GM23338 (cell line): ENCODE measurements around the gene CFAP410. TPM values are rescaled to one million over a fixed set of nuclear protein-coding genes. Genes with fewer than 3 reads are reported as not detected.

Source experiments
- ATAC-seq: fragments of 200-7000 bp; cut with Tn5 transposase; 3 replicates; pipeline ENCODE4 v1.9.1; 2020
- DNase-seq: peaks from one replicate; pipeline ENCODE4 v3.0.0-alpha.2; 2015; ENCODE audit warnings: low spot score
- H2AFZ ChIP-seq: fragments of 200-600 bp; sonication (generic); 2 replicates; pipeline ENCODE4 v1.8.0; 2016; ENCODE audit warnings: antibody characterized with exemption, mild to moderate bottlenecking, moderate library complexity
- H3F3A ChIP-seq: fragments of 200-600 bp; sonication (generic); replicated peaks from 2 replicates; pipeline ENCODE4 v1.8.0; 2017; ENCODE audit warnings: antibody characterized with exemption, mixed run types, low read depth
- H3K27ac ChIP-seq: fragments of 200-600 bp; sonication (generic); 2 replicates; pipeline ENCODE4 v1.6.1; 2016; ENCODE audit warnings: low read depth
- H3K27me3 ChIP-seq: fragments of 200-600 bp; sonication (generic); 2 replicates; pipeline ENCODE4 v1.8.0; 2016; ENCODE audit warnings: mild to moderate bottlenecking, mixed run types, moderate library complexity; ENCODE audit not compliant: insufficient read depth
- H3K36me3 ChIP-seq: fragments of 200-600 bp; sonication (generic); 2 replicates; pipeline ENCODE4 v1.8.0; 2016; ENCODE audit warnings: mild to moderate bottlenecking; ENCODE audit not compliant: insufficient read depth
- H3K4me1 ChIP-seq: fragments of 200-600 bp; sonication (generic); 2 replicates; pipeline ENCODE4 v1.8.0; 2016; ENCODE audit warnings: mild to moderate bottlenecking, moderate library complexity; ENCODE audit not compliant: insufficient read depth
- H3K4me2 ChIP-seq: fragments of 200-600 bp; sonication (generic); 2 replicates; pipeline ENCODE4 v1.7.1; 2017; ENCODE audit warnings: mixed run types
- H3K4me3 ChIP-seq: fragments of 200-600 bp; sonication (generic); 2 replicates; pipeline ENCODE4 v1.6.1; 2016; ENCODE audit warnings: mixed run types
- H3K79me2 ChIP-seq: fragments of 200-600 bp; sonication (generic); replicated peaks from 2 replicates; pipeline ENCODE4 v1.8.0; 2017; ENCODE audit warnings: mild to moderate bottlenecking; ENCODE audit not compliant: insufficient read depth
- H3K9me2 ChIP-seq: fragments of 200-600 bp; sonication (generic); 2 replicates; pipeline ENCODE4 v1.8.0; 2017; ENCODE audit not compliant: insufficient read depth
- H4K20me1 ChIP-seq: fragments of 200-600 bp; sonication (generic); replicated peaks from 2 replicates; pipeline ENCODE4 v1.8.0; 2017; ENCODE audit warnings: mild to moderate bottlenecking; ENCODE audit not compliant: insufficient read depth
- H3K27ac Mint-ChIP-seq: 2 replicates; pipeline ENCODE4 v1.8.0; 2020; ENCODE audit warnings: inconsistent platforms, mild to moderate bottlenecking, moderate library complexity, mixed read lengths
- H3K27me3 Mint-ChIP-seq: 3 replicates; pipeline ENCODE4 v1.8.0; 2022; ENCODE audit warnings: low read depth, mild to moderate bottlenecking, moderate library complexity, mixed read lengths, inconsistent platforms; ENCODE audit not compliant: insufficient read depth, poor library complexity
- H3K36me3 Mint-ChIP-seq: 3 replicates; pipeline ENCODE4 v1.8.0; 2021; ENCODE audit warnings: low read depth, mild to moderate bottlenecking, inconsistent platforms, moderate library complexity, mixed read lengths
- H3K4me1 Mint-ChIP-seq: 3 replicates; pipeline ENCODE4 v1.8.0; 2020; ENCODE audit warnings: mild to moderate bottlenecking, inconsistent platforms, mixed read lengths
- H3K4me3 Mint-ChIP-seq: 3 replicates; pipeline ENCODE4 v1.8.0; 2021; ENCODE audit warnings: moderate library complexity, mild to moderate bottlenecking, inconsistent platforms, mixed read lengths
- H3K9me3 Mint-ChIP-seq: 3 replicates; pipeline ENCODE4 v1.8.0; 2020; ENCODE audit warnings: moderate library complexity, mild to moderate bottlenecking, inconsistent platforms, mixed read lengths
- CREB1 ChIP-seq: fragments of 250-450 bp; sonication (Bioruptor Pico); IDR thresholded peaks from 2 replicates; pipeline ENCODE4 v1.5.0; 2020; ENCODE audit warnings: low read depth, mild to moderate bottlenecking, moderate library complexity
- EZH2 ChIP-seq: fragments of 200-600 bp; sonication (generic); IDR thresholded peaks from one replicate; pipeline ENCODE4 v1.8.0; 2017; ENCODE audit warnings: antibody characterized with exemption, mild to moderate bottlenecking, low read depth; ENCODE audit not compliant: unreplicated experiment
- EZH2phosphoT487 ChIP-seq: fragments of 200-600 bp; sonication (generic); IDR thresholded peaks from one replicate; pipeline ENCODE4 v1.8.1; 2018; ENCODE audit warnings: antibody characterized with exemption; ENCODE audit not compliant: unreplicated experiment
- JUNB ChIP-seq: IDR thresholded peaks from one replicate; pipeline ENCODE4 v1.6.1; 2016; ENCODE audit warnings: antibody characterized with exemption; ENCODE audit not compliant: unreplicated experiment
- POLR2AphosphoS5 ChIP-seq: IDR thresholded peaks from 2 replicates; pipeline ENCODE4 v1.6.1; 2016; ENCODE audit warnings: antibody characterized with exemption, low read depth
- REST ChIP-seq: IDR thresholded peaks from one replicate; pipeline ENCODE4 v1.6.1; 2018; ENCODE audit warnings: antibody characterized with exemption; ENCODE audit not compliant: unreplicated experiment
- STAT1 ChIP-seq: IDR thresholded peaks from one replicate; pipeline ENCODE4 v1.6.1; 2016; ENCODE audit warnings: antibody characterized with exemption; ENCODE audit not compliant: unreplicated experiment
- ZNF114 ChIP-seq: fragments of 250-450 bp; sonication (Bioruptor Pico); IDR thresholded peaks from 2 replicates; pipeline ENCODE4 v1.5.0; 2020; ENCODE audit warnings: mild to moderate bottlenecking, moderate library complexity
- polyA plus RNA-seq: library from polyadenylated mRNA; unstranded; fragments of >200 nt; fragmentation: Nextera tagmentation; extraction: Ambion mirVana; gene quantifications from 2 replicates; pipeline ENCODE4 v1.2.1, GENCODE V29; 2016
- total RNA-seq: library from RNA; depleted of rRNA; stranded (reverse); fragments of >200 nt; shearing (Covaris generic); gene quantifications from 2 replicates; pipeline ENCODE4 v1.2.3, GENCODE V29; 2014

Gene CFAP410
- total and polyA plus RNA-seq, 2 experiments from 2014 or later, result 11.0 to 24.0 TPM

- H3K79me2 ChIP-seq, result no peaks in the 10 kb centered on the region
- no peak overlapping the region for H3K27ac ChIP-seq
- H3K4me2 ChIP-seq, result no peak overlapping the region
- H3F3A ChIP-seq, result no peaks in the 10 kb centered on the region
- TF ChIP-seq EZH2, result no peak
- H4K20me1 ChIP-seq, result no peaks in the 10 kb centered on the region
- H3K9me2 ChIP-seq, result no peaks in the 10 kb centered on the region
- H3K4me1 ChIP-seq, result no peaks in the 10 kb centered on the region; the same call in 1 of the 2 replicates
- H3K27me3 ChIP-seq, result peaks cover 36% of the 10 kb centered on the region
- ATAC-seq (no peak), DNase-seq (no peak)
- H2AFZ ChIP-seq, result no peak overlapping the region
- H3K36me3 ChIP-seq, result no peaks in the 10 kb centered on the region
- Mint-ChIP-seq H3K4me3 (peak overlapping the region; percentile 12; the same call in 1 of the 3 replicates), H3K36me3 (no peaks in the 10 kb centered on the region), H3K27me3 (peaks cover 39% of the 10 kb centered on the region), H3K27ac (no peak overlapping the region), H3K4me1 (no peaks in the 10 kb centered on the region; the same call in 1 of the 3 replicates), H3K9me3 (no peaks in the 10 kb centered on the region)
- no peak overlapping the region for H3K4me3 ChIP-seq
These were observed 9.7 kb upstream of the CFAP410 start for GRCh38 chr21:44348861-44349260.

GRCh38 chr21:44347911-44348451 lies 8.8 kb upstream of the CFAP410 start:
- H3K27me3 Mint-ChIP-seq, result peaks cover 39% of the 10 kb centered on the region
- no peak for ATAC-seq
- 0 out of 2 replicates have a peak overlapping the region, but pooled peaks have one; percentile 38 for H2AFZ ChIP-seq

More at GRCh38 chr21:44347911-44348451, 8.8 kb upstream of the CFAP410 start:
- H3K4me2 ChIP-seq, result no peak overlapping the region
- no peak for DNase-seq
- no peaks in the 10 kb centered on the region for H3F3A ChIP-seq
- H3K4me1 ChIP-seq, result no peaks in the 10 kb centered on the region; the same call in 1 of the 2 replicates
- H3K9me3 Mint-ChIP-seq, result no peaks in the 10 kb centered on the region
- H3K36me3 ChIP-seq, result no peaks in the 10 kb centered on the region
- H3K27ac ChIP-seq, result no peak overlapping the region
- no peak overlapping the region for H3K4me3 Mint-ChIP-seq
- peaks cover 36% of the 10 kb centered on the region for H3K27me3 ChIP-seq
- H4K20me1 ChIP-seq, result no peaks in the 10 kb centered on the region
- H3K4me3 ChIP-seq, result no peak overlapping the region
- H3K4me1 Mint-ChIP-seq, result no peaks in the 10 kb centered on the region; the same call in 1 of the 3 replicates
- no peaks in the 10 kb centered on the region for H3K79me2 ChIP-seq
- TF ChIP-seq CREB1 (CRISPR knock-in tag), result no peak
- TF ChIP-seq JUNB, result no peak
- no peak for TF ChIP-seq EZH2phosphoT487
- TF ChIP-seq POLR2AphosphoS5, result no peak
- TF ChIP-seq ZNF114, result no peak
- TF ChIP-seq REST, result no peak
- TF ChIP-seq STAT1, result no peak
- H3K27ac Mint-ChIP-seq, result no peak overlapping the region
- no peaks in the 10 kb centered on the region for H3K9me2 ChIP-seq
- no peaks in the 10 kb centered on the region for H3K36me3 Mint-ChIP-seq
